Upper lobe of right lung (tissue), 1 donor: ENCODE results near the gene DLG2. TPM values are rescaled to one million over a fixed set of nuclear protein-coding genes. Genes with fewer than 3 reads are reported as not detected.
A peak's percentile ranks its signal among the peaks of the same experiment; 100 is the strongest.
"Not testable (repeated sequence)": the region's sequence is repeated elsewhere in the genome, so short reads cannot be mapped to it uniquely, and the experiment has no call there.

Experiments
- ATAC-seq: fragments of 200-7000 bp; cut with Tn5 transposase; one replicate; pipeline ENCODE4 v1.9.1; 2020; ENCODE audit warnings: mild to moderate bottlenecking, moderate library complexity
- DNase-seq: peaks from one replicate; pipeline ENCODE4 v3.0.0-alpha.2; 2020
- H3K27ac ChIP-seq: fragments of 200-600 bp; one replicate; pipeline ENCODE4 v1.8.0; 2022
- H3K27me3 ChIP-seq: fragments of 200-600 bp; one replicate; pipeline ENCODE4 v1.8.0; 2022; ENCODE audit warnings: mild to moderate bottlenecking
- H3K36me3 ChIP-seq: fragments of 200-600 bp; one replicate; pipeline ENCODE4 v1.8.0; 2022
- H3K4me1 ChIP-seq: fragments of 200-600 bp; one replicate; pipeline ENCODE4 v1.8.0; 2022
- H3K4me3 ChIP-seq: fragments of 200-600 bp; one replicate; pipeline ENCODE4 v1.8.0; 2022; ENCODE audit warnings: mild to moderate bottlenecking
- H3K9me3 ChIP-seq: fragments of 200-600 bp; one replicate; pipeline ENCODE4 v1.8.0; 2022
- intact Hi-C: fragments of 100-400 bp; cut with DNase I; formaldehyde crosslinking; loops from one replicate; pipeline ENCODE4 v1.11.0; 2022
- total RNA-seq: library from RNA; stranded (reverse); fragmentation: NEBNext Ultra II Directional; extraction: Animal tissue kit (Norgen Biotek cat#: 25700); gene quantifications from one replicate; pipeline ENCODE4 v1.2.1, GENCODE V29; 2021
- TF ChIP-seq, protein P1 (sequence below): fragments of 200-600 bp; IDR thresholded peaks from one replicate; pipeline ENCODE4 v1.8.0; 2022; ENCODE audit warnings: antibody characterized with exemption
- donor health status: DM: no; HTN: yes; CAD: no; lungs with severe emphysema.

The DLG2 gene
- total RNA-seq, 1 donor from 2014 or later: 9.7 TPM

DNA sequence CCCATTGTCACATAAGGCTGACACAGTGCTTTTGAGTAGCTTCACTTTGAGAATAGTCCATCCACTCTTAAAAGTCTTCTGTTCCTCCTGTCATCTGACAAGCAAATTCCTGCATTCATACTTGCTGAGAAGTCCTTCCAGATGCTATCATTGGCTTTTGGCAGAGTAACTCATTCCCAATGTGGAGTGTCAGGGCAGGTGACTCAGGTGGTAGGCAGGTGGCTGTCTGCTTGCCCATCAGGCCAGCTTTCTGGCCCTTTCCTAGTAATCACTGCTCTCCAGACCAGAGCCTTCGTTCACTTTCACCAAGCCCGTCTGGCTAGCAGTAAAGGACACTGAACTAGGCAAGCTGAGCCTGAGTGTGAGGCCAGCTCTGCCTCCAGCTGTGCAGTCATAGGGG lies 2178.5 kb downstream of the DLG2 start:
- intact Hi-C loops: no loop called here
- no peaks in the 10 kb centered on the region for H3K27me3 ChIP-seq
- no peak for DNase-seq
- H3K9me3 ChIP-seq: no peaks in the 10 kb centered on the region
- no peaks in the 10 kb centered on the region for H3K36me3 ChIP-seq
- H3K27ac ChIP-seq: no peak overlapping the region
- TF ChIP-seq, protein P1, sequence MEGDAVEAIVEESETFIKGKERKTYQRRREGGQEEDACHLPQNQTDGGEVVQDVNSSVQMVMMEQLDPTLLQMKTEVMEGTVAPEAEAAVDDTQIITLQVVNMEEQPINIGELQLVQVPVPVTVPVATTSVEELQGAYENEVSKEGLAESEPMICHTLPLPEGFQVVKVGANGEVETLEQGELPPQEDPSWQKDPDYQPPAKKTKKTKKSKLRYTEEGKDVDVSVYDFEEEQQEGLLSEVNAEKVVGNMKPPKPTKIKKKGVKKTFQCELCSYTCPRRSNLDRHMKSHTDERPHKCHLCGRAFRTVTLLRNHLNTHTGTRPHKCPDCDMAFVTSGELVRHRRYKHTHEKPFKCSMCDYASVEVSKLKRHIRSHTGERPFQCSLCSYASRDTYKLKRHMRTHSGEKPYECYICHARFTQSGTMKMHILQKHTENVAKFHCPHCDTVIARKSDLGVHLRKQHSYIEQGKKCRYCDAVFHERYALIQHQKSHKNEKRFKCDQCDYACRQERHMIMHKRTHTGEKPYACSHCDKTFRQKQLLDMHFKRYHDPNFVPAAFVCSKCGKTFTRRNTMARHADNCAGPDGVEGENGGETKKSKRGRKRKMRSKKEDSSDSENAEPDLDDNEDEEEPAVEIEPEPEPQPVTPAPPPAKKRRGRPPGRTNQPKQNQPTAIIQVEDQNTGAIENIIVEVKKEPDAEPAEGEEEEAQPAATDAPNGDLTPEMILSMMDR: no peak
- H3K4me3 ChIP-seq: no peak overlapping the region
- ATAC-seq: no peak
- H3K4me1 ChIP-seq: no peaks in the 10 kb centered on the region

DNA sequence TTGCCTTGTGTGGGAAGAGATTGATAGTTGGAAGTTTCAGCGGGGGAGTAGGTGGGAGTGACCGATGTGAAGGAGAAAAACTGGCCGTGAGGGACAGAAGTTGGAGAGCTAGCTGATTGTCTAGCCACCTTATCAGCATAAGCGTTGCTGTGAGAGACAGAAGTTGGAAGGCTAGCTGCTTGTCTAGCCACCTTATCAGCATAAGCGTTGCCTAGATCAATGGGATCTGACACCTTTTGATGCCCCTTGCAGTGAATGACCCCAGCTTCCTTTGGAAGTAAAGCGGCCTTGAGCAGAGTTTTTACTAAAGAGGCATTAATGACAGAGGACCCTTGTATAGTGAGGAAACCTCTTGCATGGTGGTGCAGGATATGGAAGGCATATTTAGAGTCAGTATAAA lies 2183.3 kb downstream of the DLG2 start:
- H3K36me3 ChIP-seq, DNase-seq, H3K4me3 ChIP-seq, ATAC-seq, H3K27me3 ChIP-seq, H3K4me1 ChIP-seq, intact Hi-C loops, H3K27ac ChIP-seq, H3K9me3 ChIP-seq: not testable (repeated sequence)

DNA sequence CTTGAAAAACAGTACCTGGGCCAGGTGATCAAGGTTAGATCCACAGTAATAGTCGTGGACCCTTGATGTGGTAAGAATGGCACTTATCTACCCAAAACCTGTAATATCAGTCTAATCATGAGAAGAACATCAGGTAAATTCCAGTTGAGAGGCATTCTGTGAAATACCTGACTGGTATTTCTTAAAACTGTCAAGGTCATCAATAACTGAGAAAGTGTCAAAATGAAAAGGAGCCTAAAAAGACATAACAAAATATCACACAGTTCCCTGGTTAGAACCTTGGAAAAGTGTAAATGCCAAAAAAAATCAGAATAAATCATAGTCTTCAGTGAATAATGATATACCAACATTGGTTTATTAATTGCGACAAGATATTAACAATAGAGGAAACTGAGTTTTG lies 2185.5 kb downstream of the DLG2 start:
- Histone ChIP-seq H3K36me3 (no peaks in the 10 kb centered on the region), H3K4me1 (no peaks in the 10 kb centered on the region), H3K9me3 (no peaks in the 10 kb centered on the region), H3K27me3 (no peaks in the 10 kb centered on the region), H3K27ac (no peak overlapping the region), H3K4me3 (no peak overlapping the region)
- ATAC-seq: no peak
- no peak for DNase-seq
- intact Hi-C loops: no loop called here
- TF ChIP-seq, protein P1: no peak

DNA sequence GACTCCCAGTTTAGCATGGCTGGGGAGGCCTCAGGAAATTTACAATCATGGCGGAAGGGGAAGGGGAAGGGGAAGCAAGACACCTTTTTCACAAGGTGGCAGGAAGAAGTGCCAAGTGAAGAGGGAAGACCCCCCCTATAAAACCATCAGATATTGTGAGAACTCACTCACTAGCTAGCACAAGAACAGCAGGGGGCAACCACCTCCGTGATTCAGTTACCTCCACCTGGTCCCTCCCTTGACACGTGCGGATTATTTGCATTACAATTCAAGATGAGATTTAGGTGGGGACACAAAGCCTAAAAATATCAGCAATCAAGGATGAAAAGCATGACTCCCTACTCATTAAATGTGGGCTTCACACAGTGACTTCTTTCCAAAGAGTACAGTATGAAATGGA lies 2186.0 kb downstream of the DLG2 start:
- Histone ChIP-seq H3K27ac (no peak overlapping the region), H3K9me3 (no peaks in the 10 kb centered on the region), H3K4me1 (no peaks in the 10 kb centered on the region), H3K27me3 (no peaks in the 10 kb centered on the region), H3K36me3 (no peaks in the 10 kb centered on the region), H3K4me3 (no peak overlapping the region)
- intact Hi-C loops: no loop called here
- TF ChIP-seq, protein P1: no peak
- DNase-seq (no peak), ATAC-seq (no peak)

DNA sequence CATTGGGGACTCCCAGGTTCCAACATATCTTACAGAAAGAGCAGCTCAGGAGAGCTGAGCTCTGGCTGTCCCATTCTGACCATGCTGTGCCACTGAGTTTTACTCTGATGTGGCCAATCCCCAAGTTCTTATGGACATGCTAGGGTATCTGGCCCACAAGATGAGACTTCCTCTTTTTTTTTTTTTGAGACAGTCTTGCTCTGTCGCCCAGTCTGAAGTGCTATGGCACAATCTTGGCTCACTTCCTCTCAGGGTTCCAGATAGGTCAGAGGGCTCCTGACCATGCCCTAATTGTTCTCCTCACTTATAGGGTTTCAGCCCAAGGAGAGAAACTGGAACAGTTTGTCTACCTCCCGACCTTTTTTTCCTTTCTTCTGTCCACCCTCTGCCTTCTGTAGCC lies 2188.7 kb downstream of the DLG2 start:
- no peak overlapping the region for H3K27ac ChIP-seq
- no peaks in the 10 kb centered on the region for H3K4me1 ChIP-seq
- ATAC-seq (peak; percentile 95), DNase-seq (no peak)
- H3K4me3 ChIP-seq: no peak overlapping the region
- no peaks in the 10 kb centered on the region for H3K36me3 ChIP-seq
- H3K27me3 ChIP-seq: no peaks in the 10 kb centered on the region
- TF ChIP-seq, protein P1: no peak
- H3K9me3 ChIP-seq: no peaks in the 10 kb centered on the region
- intact Hi-C loops: no loop called here

DNA sequence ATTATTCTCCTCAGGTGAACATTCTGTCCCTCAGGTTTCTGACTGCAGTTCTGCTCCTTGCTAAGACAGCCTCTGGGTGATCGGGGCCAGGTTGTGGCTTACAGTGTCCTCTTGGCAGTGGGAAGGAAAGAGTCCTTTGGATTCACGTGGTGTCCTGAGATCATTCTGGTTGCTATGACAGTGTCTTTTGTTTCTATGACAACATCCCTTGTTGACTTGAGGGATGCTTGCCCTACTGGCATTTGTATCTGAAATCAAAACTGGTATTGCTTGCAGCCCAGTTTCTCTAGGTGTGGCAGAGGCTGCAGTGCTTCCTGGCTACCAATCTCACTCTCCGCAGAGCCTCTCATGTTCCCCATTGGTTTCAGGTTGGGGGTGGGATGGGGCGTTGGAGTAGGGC lies 2189.2 kb downstream of the DLG2 start:
- no peaks in the 10 kb centered on the region for H3K27me3 ChIP-seq
- no peak for DNase-seq
- no peaks in the 10 kb centered on the region for H3K9me3 ChIP-seq
- no peak overlapping the region for H3K27ac ChIP-seq
- intact Hi-C loops: no loop called here
- no peaks in the 10 kb centered on the region for H3K36me3 ChIP-seq
- H3K4me1 ChIP-seq: no peaks in the 10 kb centered on the region
- no peak overlapping the region for H3K4me3 ChIP-seq
- TF ChIP-seq, protein P1: no peak
- ATAC-seq: peak; percentile 73
